Breast epithelium (tissue), 4 donors: Measurements from ENCODE around the gene TRIO. TPM values are rescaled to one million over a fixed set of nuclear protein-coding genes. Genes with fewer than 3 reads are reported as not detected.

Source experiments
- DNase-seq, 2 donors: peaks; one replicate each; pipeline ENCODE4 v3.0.0-alpha.2; 2019; ENCODE audit warnings: low spot score in 2 of 2
- H3K27ac ChIP-seq, 2 donors: fragments of 200-600 bp; sonication (generic) in 1 of 2; one replicate each; pipeline ENCODE4 v1.5.1; 2016 to 2019; ENCODE audit warnings: mild to moderate bottlenecking in 1 of 2
- H3K27me3 ChIP-seq, 2 donors: fragments of 200-600 bp; sonication (generic) in 1 of 2; one replicate each; pipeline versions ENCODE4 v1.5.1 to v1.6.0; 2017 to 2019; ENCODE audit warnings: control low read depth in 1 of 2, mild to moderate bottlenecking in 1 of 2
- H3K36me3 ChIP-seq: fragments of 200-600 bp; one replicate; pipeline ENCODE4 v1.5.1; 2019
- H3K4me1 ChIP-seq, 2 donors: fragments of 200-600 bp; sonication (generic); one replicate each; pipeline ENCODE4 v1.5.1; 2016 to 2019; ENCODE audit warnings: control low read depth in 1 of 2
- H3K4me3 ChIP-seq, 3 donors: fragments of 200-600 bp; sonication (generic); 1 replicate in 2 of 3; 2 replicates in 1 of 3; pipeline ENCODE4 v1.5.1; 2016 to 2019; ENCODE audit warnings: mild to moderate bottlenecking in 3 of 3, moderate library complexity in 2 of 3
- H3K9me3 ChIP-seq, 2 donors: fragments of 200-600 bp; sonication (generic) in 1 of 2; one replicate each; pipeline ENCODE4 v1.5.1; 2016 to 2019; ENCODE audit warnings: control low read depth in 1 of 2
- POLR2A ChIP-seq: fragments of 450-650 bp; IDR thresholded peaks from one replicate; pipeline ENCODE4 v1.6.1; 2016; ENCODE audit warnings: antibody characterized with exemption, mild to moderate bottlenecking, moderate library complexity
- POLR2AphosphoS5 ChIP-seq, 3 donors: sonication (generic); formaldehyde crosslinking; IDR thresholded peaks; one replicate each; pipeline ENCODE4 v1.6.1; 2017; ENCODE audit warnings: antibody characterized with exemption in 3 of 3
- intact Hi-C: fragments of 100-400 bp; cut with DNase I; formaldehyde crosslinking; loops from one replicate; pipeline ENCODE4 v1.15.1; 2023; ENCODE audit warnings: low total_unique reads
- total RNA-seq, 3 donors: library from RNA; depleted of rRNA; stranded (reverse); fragments of >200 nt; gene quantifications; one replicate each; pipeline ENCODE4 v1.1.0, GENCODE V29; 2016
- TF ChIP-seq, protein P1 (sequence below), 3 donors: fragments of 450-650 bp; IDR thresholded peaks; one replicate each; pipeline ENCODE4 v1.5.1; 2016 to 2017; ENCODE audit warnings: antibody characterized with exemption in 3 of 3, mild to moderate bottlenecking in 3 of 3, moderate library complexity in 3 of 3

TRIO gene
- total RNA-seq, 3 donors from 2014 or later = 191 to 209 (median 193) TPM

DNA sequence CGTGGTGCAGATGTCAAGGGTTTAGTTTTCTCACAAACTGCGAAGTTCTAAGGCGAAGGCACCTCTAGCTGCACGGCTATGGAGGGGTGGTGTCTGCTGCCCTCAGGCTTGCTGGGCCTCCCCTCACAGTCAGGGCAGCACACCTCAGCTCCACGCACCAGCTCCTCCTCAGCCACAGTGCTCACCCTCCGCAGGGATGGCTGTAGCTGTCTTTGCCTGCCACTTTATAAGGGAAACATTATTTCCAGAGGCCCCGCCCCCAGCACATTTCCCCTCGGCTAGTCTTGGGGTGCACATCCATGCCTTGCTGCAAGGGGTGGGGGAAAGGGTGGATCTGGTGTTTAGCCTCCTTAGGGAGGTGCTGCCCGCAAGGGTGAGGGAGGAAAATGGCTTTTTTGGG, 154.6 kb downstream of the TRIO start:
- Histone ChIP-seq H3K27ac (no peak overlapping the region), H3K4me3 (no peak overlapping the region), H3K36me3 (no peaks in the 10 kb centered on the region), H3K9me3 (no peaks in the 10 kb centered on the region), H3K27me3 (no peaks in the 10 kb centered on the region), H3K4me1 (no peaks in the 10 kb centered on the region)
- intact Hi-C loops = no loop called here
- TF ChIP-seq POLR2AphosphoS5 (IDR thresholded peaks at IDR 0.05) (no peak), POLR2A (no peak)
- TF ChIP-seq, protein P1, sequence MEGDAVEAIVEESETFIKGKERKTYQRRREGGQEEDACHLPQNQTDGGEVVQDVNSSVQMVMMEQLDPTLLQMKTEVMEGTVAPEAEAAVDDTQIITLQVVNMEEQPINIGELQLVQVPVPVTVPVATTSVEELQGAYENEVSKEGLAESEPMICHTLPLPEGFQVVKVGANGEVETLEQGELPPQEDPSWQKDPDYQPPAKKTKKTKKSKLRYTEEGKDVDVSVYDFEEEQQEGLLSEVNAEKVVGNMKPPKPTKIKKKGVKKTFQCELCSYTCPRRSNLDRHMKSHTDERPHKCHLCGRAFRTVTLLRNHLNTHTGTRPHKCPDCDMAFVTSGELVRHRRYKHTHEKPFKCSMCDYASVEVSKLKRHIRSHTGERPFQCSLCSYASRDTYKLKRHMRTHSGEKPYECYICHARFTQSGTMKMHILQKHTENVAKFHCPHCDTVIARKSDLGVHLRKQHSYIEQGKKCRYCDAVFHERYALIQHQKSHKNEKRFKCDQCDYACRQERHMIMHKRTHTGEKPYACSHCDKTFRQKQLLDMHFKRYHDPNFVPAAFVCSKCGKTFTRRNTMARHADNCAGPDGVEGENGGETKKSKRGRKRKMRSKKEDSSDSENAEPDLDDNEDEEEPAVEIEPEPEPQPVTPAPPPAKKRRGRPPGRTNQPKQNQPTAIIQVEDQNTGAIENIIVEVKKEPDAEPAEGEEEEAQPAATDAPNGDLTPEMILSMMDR (IDR thresholded peaks at IDR 0.05) = no peak
- DNase-seq = no peak

DNA sequence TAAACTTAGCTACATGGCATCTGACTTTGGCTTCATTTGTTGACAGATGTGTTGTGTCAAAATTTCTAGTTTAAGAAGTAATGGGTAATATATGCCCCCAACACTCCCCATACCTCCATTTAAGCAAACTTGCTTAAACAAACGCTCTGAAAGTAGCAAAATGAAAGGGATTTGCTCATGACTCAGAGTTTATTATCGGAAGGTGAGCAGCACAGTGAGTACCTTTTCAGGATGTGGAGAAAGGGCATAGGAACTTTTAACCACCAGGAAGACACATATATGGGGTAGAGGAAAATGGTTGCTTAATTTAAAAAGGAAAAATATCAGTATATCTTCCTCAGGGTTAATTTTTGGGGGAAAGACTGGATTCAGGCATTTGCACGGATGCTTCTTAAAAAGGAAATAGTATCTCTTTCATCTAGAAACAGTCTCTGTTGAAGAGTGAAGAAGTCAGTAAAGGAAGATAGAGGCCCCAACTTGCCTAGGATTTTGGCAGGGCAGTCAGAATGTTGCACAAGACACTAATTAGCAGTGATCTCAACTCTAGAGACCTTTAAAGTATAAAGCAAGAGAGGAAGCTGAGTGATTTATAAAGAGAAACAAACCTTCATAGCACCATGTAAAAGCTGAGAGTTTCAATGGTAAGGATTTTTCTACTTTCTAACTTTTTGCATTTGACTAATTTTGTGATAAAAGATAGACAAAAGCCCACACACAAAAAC, 155.1 kb downstream of the TRIO start:
- H3K27ac ChIP-seq = peak overlapping the region in 1 of 2 donors; percentile 20
- no peaks in the 10 kb centered on the region for H3K36me3 ChIP-seq
- H3K4me1 ChIP-seq = no peaks in the 10 kb centered on the region
- intact Hi-C loops = no loop called here
- no peak overlapping the region for H3K4me3 ChIP-seq
- H3K27me3 ChIP-seq = no peaks in the 10 kb centered on the region
- no peaks in the 10 kb centered on the region for H3K9me3 ChIP-seq
- TF ChIP-seq POLR2A (no peak), POLR2AphosphoS5 (IDR thresholded peaks at IDR 0.05) (no peak)
- TF ChIP-seq, protein P1 (IDR thresholded peaks at IDR 0.05) = no peak
- no peak for DNase-seq

DNA sequence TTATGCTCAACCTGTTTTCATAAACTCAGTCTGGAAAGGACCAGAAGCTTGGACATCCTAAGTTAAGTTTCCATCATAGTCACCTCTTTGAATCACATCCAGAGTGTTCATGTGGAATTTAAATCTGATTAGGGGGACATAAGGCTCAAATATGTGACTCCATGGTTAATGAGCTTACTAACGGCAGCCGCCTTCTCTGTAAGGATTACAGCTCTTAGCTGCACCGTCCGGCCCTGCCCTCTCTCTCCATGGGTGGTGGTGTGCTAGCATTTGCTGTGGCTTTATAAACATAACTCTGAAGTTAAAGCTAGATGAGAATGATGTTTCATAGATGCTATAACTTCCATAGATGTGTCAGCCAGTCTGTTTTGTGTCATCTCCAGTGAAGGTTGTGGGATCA, 156.5 kb downstream of the TRIO start:
- Histone ChIP-seq H3K27ac (no peak overlapping the region), H3K4me3 (no peak overlapping the region), H3K9me3 (no peaks in the 10 kb centered on the region), H3K4me1 (no peaks in the 10 kb centered on the region), H3K27me3 (no peaks in the 10 kb centered on the region), H3K36me3 (no peaks in the 10 kb centered on the region)
- intact Hi-C loops = no loop called here
- DNase-seq = no peak
- TF ChIP-seq POLR2A = no peak
- no peak for TF ChIP-seq POLR2AphosphoS5 (IDR thresholded peaks at IDR 0.05)
- TF ChIP-seq, protein P1 (IDR thresholded peaks at IDR 0.05) = no peak

DNA sequence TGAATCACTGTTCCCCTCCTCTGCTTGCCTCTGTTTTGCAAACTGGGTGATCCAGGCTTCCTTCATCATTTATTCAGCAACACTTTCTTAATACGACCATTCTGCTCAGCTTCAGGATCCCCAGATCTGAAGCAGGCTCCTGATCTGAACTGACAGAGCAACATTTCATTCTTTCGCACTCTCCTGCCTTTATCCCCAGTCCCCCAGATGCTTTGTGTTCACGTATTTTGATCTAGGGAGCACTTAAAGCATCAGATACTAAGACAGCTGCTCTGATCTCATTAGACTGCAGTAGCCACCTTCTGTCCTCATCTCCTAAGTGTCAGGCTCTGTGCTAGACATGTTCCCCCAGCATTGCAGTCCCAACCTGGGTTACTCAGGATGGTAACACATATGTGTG, 158.0 kb downstream of the TRIO start:
- Histone ChIP-seq H3K9me3 (no peaks in the 10 kb centered on the region), H3K27ac (no peak overlapping the region), H3K4me1 (no peaks in the 10 kb centered on the region), H3K36me3 (no peaks in the 10 kb centered on the region), H3K27me3 (no peaks in the 10 kb centered on the region), H3K4me3 (no peak overlapping the region)
- no peak for DNase-seq
- TF ChIP-seq POLR2A = no peak
- intact Hi-C loops = no loop called here

DNA sequence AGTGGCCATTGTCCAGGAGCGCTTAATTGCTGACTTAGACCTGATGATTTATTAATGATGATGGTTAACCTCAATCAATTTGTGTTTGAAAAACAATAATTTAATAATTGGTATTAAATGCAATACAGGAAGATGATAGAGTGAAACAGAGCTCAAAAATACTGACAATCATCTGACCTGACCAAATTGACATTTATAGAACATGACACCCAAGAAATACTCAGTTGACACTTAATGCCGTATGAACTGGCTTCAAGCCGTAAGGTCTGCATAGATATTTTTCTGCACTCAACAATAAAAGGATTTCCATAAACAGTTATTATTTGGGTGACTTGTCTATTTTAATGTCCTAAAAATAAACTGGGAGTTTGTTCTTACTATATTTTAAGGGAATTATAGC, 159.2 kb downstream of the TRIO start:
- no peak for DNase-seq
- intact Hi-C loops = no loop called here
- TF ChIP-seq POLR2AphosphoS5 (IDR thresholded peaks at IDR 0.05) (no peak), POLR2A (no peak)
- TF ChIP-seq, protein P1 (IDR thresholded peaks at IDR 0.05) = no peak
- Histone ChIP-seq H3K4me3 (no peak overlapping the region), H3K27ac (no peak overlapping the region), H3K4me1 (no peaks in the 10 kb centered on the region), H3K9me3 (no peaks in the 10 kb centered on the region), H3K27me3 (no peaks in the 10 kb centered on the region), H3K36me3 (no peaks in the 10 kb centered on the region)
